Measurements from ENCODE around the gene CFAP20DC.
"Not testable (repeated sequence)": the region's sequence is repeated elsewhere in the genome, so short reads cannot be mapped to it uniquely, and the experiment has no call there.

The CFAP20DC gene

DNA sequence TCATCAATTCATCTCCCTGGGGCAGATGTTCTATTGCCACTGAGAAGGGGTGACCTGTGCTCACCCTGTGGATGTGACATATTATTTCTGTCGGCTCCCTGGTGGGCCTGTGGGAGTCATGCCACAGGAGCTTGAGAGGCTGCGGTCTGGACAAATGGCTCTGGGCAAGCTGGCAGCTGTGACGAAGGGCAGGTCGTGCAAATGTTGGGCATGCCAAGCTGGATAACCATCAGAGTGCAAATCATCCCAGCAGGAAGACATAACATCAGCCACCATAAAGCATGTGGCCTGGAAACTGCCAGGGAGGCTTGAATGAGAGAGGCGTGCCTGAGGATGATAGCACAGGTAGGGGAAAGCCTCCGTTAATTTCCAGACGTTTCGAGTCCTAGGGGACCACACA is 338.0 kb downstream of the CFAP20DC start:
- H3K27me3 ChIP-seq: no peaks in the 10 kb centered on the region
- intact Hi-C loops (cut with DNase I; ENCODE audit: low total_unique reads): no loop called here
- no peaks in the 10 kb centered on the region for H3K4me1 ChIP-seq
- no peak overlapping the region for H3K4me3 ChIP-seq
- H3K36me3 ChIP-seq: no peaks in the 10 kb centered on the region
- H3K27ac ChIP-seq: no peak overlapping the region
- DNase-seq: no peak
- TF ChIP-seq CTCF (IDR thresholded peaks at IDR 0.05): no peak
- no peaks in the 10 kb centered on the region for H3K9me3 ChIP-seq

GRCh38 chr3:58708983-58709382 is 340.8 kb downstream of the CFAP20DC start:
- DNase-seq; H3K36me3 ChIP-seq; H3K4me3 ChIP-seq; H3K9me3 ChIP-seq; intact Hi-C loops (cut with DNase I; ENCODE audit: low total_unique reads); H3K27me3 ChIP-seq; H3K4me1 ChIP-seq; H3K27ac ChIP-seq: not testable (repeated sequence)

DNA sequence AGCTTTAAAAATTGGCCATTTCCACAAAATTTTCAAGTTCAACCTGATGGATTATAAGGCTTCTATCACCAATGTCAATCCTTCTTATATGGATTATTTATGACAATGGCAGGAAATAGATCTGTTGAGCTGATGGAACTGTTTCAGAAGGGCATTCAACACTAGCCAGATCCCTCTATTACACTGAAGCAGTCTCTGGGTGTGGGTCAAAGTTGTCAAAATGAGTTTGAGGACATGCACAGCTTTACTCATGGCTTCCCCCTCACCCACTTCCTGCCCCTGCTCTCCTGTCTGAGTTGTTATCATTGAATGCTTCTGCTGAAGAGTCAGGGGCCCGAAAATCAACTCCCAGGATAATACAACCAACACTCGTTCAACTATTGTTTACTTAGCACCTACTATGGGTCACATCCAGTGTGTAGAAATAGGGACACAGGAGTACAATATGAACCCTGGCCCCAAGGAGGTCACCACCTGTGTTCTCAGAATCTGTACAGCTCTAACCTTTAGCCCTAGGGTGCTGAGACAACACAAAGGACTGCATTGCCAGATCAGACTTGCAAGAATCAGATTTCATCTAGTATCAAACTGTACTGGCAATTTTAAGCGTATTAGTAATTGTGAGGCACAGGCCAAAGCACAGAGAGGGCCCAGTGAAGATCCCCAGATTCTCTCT is 341.6 kb downstream of the CFAP20DC start:
- no peaks in the 10 kb centered on the region for H3K27me3 ChIP-seq
- intact Hi-C loops (cut with DNase I; ENCODE audit: low total_unique reads): no loop called here
- H3K4me3 ChIP-seq: no peak overlapping the region
- no peak for DNase-seq
- no peaks in the 10 kb centered on the region for H3K4me1 ChIP-seq
- H3K9me3 ChIP-seq: no peaks in the 10 kb centered on the region
- no peak for TF ChIP-seq CTCF (IDR thresholded peaks at IDR 0.05)
- no peak overlapping the region for H3K27ac ChIP-seq
- H3K36me3 ChIP-seq: no peaks in the 10 kb centered on the region

DNA sequence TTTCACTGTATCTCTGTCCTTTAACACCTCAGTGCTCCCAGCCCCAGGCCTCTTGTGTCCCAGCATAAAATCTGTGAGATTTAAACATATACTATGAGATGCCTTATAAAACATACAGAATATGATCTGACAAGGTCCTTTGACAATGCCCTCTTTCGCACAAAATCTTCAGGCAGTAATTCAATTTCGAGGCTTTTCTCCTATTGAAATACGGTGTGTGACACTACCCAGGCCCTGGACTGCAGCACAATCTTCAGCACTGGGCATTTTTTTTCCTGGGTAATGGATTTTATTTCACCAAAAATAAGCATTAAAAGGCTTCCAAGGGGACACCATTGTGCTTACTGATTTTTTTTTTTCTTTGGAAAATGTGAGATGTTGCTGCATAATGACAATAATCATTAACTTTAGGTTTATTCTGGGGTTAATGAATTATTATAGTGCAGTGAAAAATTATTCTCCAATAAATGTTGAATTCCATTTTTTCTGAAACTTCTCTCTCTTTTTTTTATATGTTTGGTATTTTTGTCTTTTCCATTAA is 342.4 kb downstream of the CFAP20DC start:
- no peak for TF ChIP-seq CTCF (IDR thresholded peaks at IDR 0.05)
- no peak overlapping the region for H3K4me3 ChIP-seq
- no peak for DNase-seq
- no peaks in the 10 kb centered on the region for H3K9me3 ChIP-seq
- H3K4me1 ChIP-seq: no peaks in the 10 kb centered on the region
- H3K27ac ChIP-seq: no peak overlapping the region
- intact Hi-C loops (cut with DNase I; ENCODE audit: low total_unique reads): no loop called here
- no peaks in the 10 kb centered on the region for H3K27me3 ChIP-seq
- H3K36me3 ChIP-seq: no peaks in the 10 kb centered on the region

GRCh38 chr3:58706395-58707167 is 343.2 kb downstream of the CFAP20DC start:
- intact Hi-C loops (cut with DNase I; ENCODE audit: low total_unique reads): no loop called here
- Histone ChIP-seq H3K27me3 (no peaks in the 10 kb centered on the region), H3K4me3 (no peak overlapping the region), H3K36me3 (no peaks in the 10 kb centered on the region), H3K9me3 (no peaks in the 10 kb centered on the region), H3K27ac (no peak overlapping the region), H3K4me1 (no peaks in the 10 kb centered on the region)
- no peak for DNase-seq
- TF ChIP-seq CTCF (IDR thresholded peaks at IDR 0.05): no peak

DNA sequence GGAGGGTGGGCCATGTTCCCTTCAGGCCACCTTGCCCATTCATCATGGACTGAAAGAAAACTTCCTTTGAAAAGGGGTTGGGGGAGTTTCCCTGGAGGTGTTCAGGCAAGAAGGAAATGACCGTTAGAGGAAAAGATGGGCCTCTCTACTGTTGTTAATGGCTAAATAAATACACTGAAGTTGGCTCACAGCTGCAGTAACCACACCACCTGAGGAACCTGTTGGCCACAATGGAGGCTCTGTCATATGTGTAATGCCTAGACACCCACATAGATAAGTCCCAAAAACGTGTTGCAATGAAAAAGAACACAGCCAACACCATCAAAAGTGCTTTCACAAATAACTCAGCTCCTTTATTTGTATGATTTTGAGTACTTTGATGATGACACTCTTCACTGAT is 345.1 kb downstream of the CFAP20DC start:
- Histone ChIP-seq H3K27me3 (no peaks in the 10 kb centered on the region), H3K36me3 (no peaks in the 10 kb centered on the region), H3K4me3 (no peak overlapping the region), H3K4me1 (no peaks in the 10 kb centered on the region), H3K27ac (no peak overlapping the region), H3K9me3 (no peaks in the 10 kb centered on the region)
- TF ChIP-seq CTCF (IDR thresholded peaks at IDR 0.05): no peak
- intact Hi-C loops (cut with DNase I; ENCODE audit: low total_unique reads): no loop called here
- DNase-seq: no peak

- intact Hi-C loops (cut with DNase I; ENCODE audit: low total_unique reads): not testable (repeated sequence)
These were observed 345.5 kb downstream of the CFAP20DC start for GRCh38 chr3:58704304-58704703.

More at GRCh38 chr3:58704304-58704703, 345.5 kb downstream of the CFAP20DC start:
- H3K4me1 ChIP-seq, H3K27ac ChIP-seq, H3K27me3 ChIP-seq, H3K9me3 ChIP-seq, H3K4me3 ChIP-seq, DNase-seq, H3K36me3 ChIP-seq: not testable (repeated sequence)
